GM21576 (cell line): Measurements from ENCODE around the gene RUNX3.

Experiments
- ATAC-seq: cut with Tn5 transposase; IDR thresholded peaks from one replicate; pipeline ENCODE4 v1.9.1; 2021; ENCODE audit warnings: mild to moderate bottlenecking, moderate library complexity; ENCODE audit not compliant: unreplicated experiment

RUNX3 gene

GRCh38 chr1:24948079-24948827 lies 18.2 kb upstream of the RUNX3 start:
- no peak for ATAC-seq

- peak; percentile 60 for ATAC-seq
Observed at GRCh38 chr1:24946861-24947658, 17.0 kb upstream of the RUNX3 start.

- ATAC-seq, result no peak
Observed at GRCh38 chr1:24945354-24946326, 15.6 kb upstream of the RUNX3 start.

GRCh38 chr1:24944318-24944717 lies 14.2 kb upstream of the RUNX3 start:
- no peak for ATAC-seq

GRCh38 chr1:24942789-24943188 lies 12.7 kb upstream of the RUNX3 start:
- ATAC-seq, result no peak

- no peak for ATAC-seq
Observed at GRCh38 chr1:24941564-24941963, 11.5 kb upstream of the RUNX3 start.

- ATAC-seq, result no peak
Observed at GRCh38 chr1:24940231-24940630, 10.2 kb upstream of the RUNX3 start.

GRCh38 chr1:24939675-24940193 lies 9.7 kb upstream of the RUNX3 start:
- ATAC-seq, result no peak

GRCh38 chr1:24939040-24939674 lies 9.1 kb upstream of the RUNX3 start:
- ATAC-seq, result no peak

GRCh38 chr1:24938276-24938675 lies 8.2 kb upstream of the RUNX3 start:
- ATAC-seq, result no peak

- no peak for ATAC-seq
Observed at GRCh38 chr1:24936684-24937083, 6.6 kb upstream of the RUNX3 start.

- no peak for ATAC-seq
Observed at GRCh38 chr1:24935615-24936484, 5.8 kb upstream of the RUNX3 start.

GRCh38 chr1:24935196-24935526 lies 5.1 kb upstream of the RUNX3 start:
- no peak for ATAC-seq

- ATAC-seq, result no peak
Observed at GRCh38 chr1:24934310-24935195, 4.5 kb upstream of the RUNX3 start.

- no peak for ATAC-seq
Observed at GRCh38 chr1:24933468-24933867, 3.4 kb upstream of the RUNX3 start.

GRCh38 chr1:24932725-24933294 lies 2.7 kb upstream of the RUNX3 start:
- ATAC-seq, result no peak

- no peak for ATAC-seq
Observed at GRCh38 chr1:24932284-24932683, 2.2 kb upstream of the RUNX3 start.
